SK-N-MC (cell line): ENCODE results near the gene NT5C3A.

ENCODE experiments used
- EZH2 ChIP-seq: fragments of 200-600 bp; sonication (generic); IDR thresholded peaks from one replicate; pipeline ENCODE4 v1.6.1; 2017; ENCODE audit warnings: antibody characterized with exemption
- POLR2AphosphoS5 ChIP-seq: IDR thresholded peaks from 2 replicates; pipeline ENCODE4 v1.6.1; 2012; ENCODE audit warnings: mild to moderate bottlenecking, low read depth, low read length, borderline replicate concordance

DNA sequence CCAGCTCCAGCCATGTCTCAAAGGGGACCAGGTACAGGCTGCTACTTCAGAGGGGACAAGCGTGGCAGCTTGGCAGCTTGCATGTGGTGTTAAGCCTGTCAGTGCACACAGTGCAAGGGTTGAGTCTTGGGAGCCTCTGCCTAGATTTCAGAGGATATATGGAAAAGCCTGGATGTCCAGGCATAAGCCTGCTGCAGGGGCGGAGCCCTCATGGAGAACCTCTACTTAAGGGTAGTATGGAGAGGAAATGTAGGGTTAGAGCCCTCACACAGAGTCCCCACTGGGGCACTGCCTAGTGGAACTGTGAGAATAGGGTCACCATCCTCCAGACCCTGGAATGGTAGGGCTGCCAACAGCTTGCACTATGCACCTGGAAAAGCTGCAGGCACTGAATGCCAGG is 7.7 kb upstream of the NT5C3A start:
- no peak for TF ChIP-seq POLR2AphosphoS5
- no peak for TF ChIP-seq EZH2
